MM.1S (cell line): ENCODE results near the gene ADAMTS18.

ENCODE experiments used
- EZH2 ChIP-seq: fragments of 300-600 bp; sonication (generic); optimal IDR thresholded peaks from 2 replicates; pipeline ENCODE3; 2017; ENCODE audit warnings: low read depth, mild to moderate bottlenecking, antibody characterized with exemption, low read length, mixed read lengths
- TF ChIP-seq, protein P1 (sequence below): fragments of 300-600 bp; sonication (generic); IDR thresholded peaks from 2 replicates; pipeline ENCODE4 v1.5.1; 2016; ENCODE audit warnings: antibody characterized with exemption, low read length, mixed read lengths

DNA sequence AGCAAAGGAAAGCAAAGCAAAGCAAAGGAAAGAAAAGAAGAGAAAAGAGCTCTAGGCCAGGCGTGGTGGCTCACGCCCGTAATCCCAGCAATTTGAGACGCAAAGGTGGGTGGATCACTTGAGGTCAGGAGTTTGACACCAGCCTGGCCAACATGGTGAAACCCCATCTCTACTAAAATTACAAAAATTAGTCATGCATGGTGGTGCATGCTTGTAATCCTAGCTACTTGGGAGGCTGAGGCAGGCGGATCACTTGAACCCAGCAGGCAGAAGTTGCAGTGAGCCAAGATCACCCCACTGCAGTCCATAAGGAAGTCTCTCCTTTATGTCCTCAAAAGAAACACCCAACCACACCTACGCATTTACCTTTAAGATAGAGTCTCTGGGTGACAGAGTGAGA, 70.1 kb downstream of the ADAMTS18 start:
- TF ChIP-seq, protein P1, sequence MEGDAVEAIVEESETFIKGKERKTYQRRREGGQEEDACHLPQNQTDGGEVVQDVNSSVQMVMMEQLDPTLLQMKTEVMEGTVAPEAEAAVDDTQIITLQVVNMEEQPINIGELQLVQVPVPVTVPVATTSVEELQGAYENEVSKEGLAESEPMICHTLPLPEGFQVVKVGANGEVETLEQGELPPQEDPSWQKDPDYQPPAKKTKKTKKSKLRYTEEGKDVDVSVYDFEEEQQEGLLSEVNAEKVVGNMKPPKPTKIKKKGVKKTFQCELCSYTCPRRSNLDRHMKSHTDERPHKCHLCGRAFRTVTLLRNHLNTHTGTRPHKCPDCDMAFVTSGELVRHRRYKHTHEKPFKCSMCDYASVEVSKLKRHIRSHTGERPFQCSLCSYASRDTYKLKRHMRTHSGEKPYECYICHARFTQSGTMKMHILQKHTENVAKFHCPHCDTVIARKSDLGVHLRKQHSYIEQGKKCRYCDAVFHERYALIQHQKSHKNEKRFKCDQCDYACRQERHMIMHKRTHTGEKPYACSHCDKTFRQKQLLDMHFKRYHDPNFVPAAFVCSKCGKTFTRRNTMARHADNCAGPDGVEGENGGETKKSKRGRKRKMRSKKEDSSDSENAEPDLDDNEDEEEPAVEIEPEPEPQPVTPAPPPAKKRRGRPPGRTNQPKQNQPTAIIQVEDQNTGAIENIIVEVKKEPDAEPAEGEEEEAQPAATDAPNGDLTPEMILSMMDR, result no peak
- no peak for TF ChIP-seq EZH2
